Dedifferentiated amniotic fluid mesenchymal stem cell (primary cell): Measurements from ENCODE around the gene ABAT.
"Not testable (repeated sequence)": the region's sequence is repeated elsewhere in the genome, so short reads cannot be mapped to it uniquely, and the experiment has no call there.

Experiments used
- DNase-seq: peaks from one replicate; pipeline ENCODE4 v3.0.0-alpha.2; 2016; ENCODE audit errors: extremely low spot score

The ABAT gene

DNA sequence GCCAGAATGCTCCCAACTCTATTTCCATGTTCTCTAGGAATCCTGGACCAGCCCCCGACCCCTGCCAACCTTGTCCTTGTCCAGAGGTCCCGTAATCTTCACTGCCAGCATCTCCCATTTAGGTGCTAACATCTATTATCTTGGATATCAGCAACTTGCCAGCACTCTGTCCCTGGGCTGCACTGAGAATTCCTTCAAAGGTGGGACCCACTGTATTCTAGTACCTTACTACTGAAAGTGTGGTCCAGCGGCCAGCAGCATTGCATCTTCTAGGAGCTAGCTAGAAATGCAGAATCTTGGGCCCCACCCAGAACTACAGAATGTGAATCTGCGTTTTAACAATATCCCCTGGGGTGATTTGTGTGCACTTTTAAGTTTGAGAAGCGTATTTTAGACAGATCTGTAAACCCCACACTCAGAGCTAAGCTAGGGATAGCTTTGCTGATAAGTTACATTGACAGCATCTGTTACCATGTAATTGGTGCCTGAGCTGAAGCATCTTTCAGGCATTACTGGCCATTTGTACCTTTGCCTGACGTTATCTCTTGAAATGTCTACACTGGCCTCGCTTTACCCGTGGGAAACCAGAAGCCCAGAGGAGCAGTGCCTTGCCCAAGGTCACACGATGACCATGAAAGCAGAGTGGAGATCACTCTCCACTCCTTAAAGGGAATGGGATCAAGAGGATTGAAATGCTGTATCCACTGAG is 8.3 kb downstream of the ABAT start:
- no peak for DNase-seq

GRCh38 chr16:8683640-8684039 is 9.2 kb downstream of the ABAT start:
- DNase-seq = no peak

GRCh38 chr16:8685617-8686016 is 11.2 kb downstream of the ABAT start:
- no peak for DNase-seq

GRCh38 chr16:8686031-8686621 is 11.7 kb downstream of the ABAT start:
- no peak for DNase-seq

DNA sequence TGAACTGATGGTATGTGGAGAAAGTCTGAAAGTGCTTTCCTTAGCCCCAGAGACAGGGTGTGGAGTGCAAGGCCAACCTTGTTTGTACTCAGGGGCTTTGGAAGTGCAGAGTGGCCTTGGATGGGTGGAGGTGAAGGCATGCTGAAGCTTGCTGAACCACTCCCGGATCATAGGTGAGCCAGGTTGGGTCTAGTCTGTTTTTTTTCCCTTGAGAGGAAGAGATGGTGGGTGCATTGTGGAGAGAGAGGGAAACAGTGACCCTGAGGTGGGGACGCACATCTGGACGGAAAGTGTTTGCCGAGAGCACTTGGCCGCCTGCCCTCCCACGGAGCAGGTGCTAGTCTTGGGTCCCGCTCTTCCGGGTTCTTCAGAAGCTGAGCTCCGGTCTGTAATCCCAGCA is 12.5 kb downstream of the ABAT start:
- DNase-seq = no peak

DNA sequence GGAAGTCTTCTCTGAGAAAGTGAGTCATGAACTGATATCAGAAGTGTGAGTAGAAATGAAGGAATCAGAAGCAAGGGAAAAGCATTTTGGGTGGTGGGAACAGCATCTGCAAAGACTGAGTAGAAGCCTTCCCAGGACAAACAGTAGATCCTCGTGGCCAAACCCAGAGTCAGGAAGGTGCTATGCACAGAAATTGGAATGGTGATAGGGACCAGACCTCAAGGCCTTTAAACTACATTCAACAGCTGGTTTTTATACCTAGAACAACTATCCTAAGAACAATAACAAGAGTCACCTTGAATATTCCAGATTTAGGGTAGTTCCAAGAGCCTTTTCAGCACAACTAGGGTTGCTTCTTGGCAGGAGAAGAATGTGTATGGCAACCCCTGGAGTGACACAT is 15.3 kb downstream of the ABAT start:
- no peak for DNase-seq

DNA sequence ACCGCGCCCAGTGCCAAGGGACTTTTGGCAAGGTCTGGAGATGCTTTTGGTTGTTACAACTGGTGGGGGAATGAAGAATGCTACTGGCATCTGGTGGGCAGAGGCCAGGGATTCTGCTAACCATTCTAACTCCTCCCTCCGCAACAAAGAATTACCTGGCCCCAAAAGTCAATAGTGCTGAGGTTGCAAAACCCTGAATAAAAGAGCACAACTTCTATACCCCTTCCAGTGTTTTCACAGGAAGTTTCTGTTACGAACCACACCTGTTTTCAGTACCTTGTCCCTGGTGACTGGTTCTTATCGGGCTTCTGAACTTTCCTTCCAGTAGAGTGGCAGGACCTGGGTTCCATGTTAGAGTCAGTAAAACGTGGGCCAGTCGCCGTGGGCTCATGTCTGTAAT is 17.3 kb downstream of the ABAT start:
- no peak for DNase-seq

DNA sequence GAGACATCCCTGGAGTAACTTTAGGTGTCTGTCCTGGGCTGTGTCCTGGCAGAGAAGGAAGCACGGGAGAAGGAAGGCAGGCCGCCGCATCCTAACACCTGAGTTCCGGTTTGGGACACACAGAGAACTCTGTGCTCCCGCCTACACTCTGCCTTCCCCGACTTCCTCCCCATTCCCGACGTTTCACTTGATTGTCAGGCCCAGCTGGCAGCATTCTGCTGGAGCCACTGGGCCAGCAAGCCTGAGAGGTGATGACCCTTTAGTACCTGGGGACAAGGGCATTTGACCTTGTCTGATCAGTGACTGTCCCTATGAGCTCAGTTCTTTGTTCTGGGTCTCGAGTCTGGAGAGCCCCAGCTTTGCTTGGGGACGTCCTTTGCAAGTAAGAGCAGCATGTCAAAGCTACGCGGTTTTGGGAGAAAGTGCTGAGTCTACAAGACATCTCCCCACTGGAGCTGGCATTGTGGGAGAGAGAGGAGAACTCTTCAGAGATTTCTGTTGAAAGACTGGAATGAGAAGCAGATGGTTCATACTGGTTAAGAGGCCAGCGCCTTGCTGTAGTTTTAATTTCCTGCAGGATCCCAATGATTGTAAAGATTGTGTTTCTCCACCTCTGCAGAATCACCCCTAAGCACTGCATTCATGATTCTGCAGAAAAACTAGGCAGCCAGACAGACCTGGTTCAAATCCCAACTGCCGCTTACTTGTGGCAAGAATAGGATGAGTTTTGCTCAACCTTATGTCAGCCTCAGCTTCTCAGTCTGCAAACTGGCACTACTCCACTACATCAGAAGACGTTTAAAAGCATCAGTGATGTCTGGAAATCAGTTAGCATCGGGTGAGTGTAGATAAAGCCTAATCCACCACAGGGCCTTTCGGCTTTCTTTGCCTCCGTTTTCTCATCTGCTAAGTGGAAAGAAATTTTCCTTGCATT is 20.6 kb downstream of the ABAT start:
- no peak for DNase-seq

DNA sequence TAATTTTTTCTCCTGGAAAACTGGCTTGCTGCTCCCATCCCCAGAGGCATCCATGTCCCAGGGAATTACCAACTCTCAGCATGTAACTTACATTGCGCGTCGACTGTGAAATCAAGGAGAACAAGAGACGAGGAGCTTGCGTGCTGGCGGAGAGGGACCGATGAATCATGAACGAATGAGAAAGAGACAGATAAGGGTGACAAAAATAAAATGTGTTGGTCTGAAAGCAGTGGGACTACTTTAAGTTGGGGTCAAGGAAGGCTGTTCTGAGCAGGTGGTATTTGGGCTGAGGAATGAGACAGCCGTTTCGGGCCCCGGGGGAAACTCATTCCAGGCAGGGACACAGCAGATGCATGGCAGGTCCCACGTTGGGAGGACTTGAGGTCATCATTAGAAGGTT is 22.5 kb downstream of the ABAT start:
- DNase-seq = no peak

GRCh38 chr16:8697965-8698364 is 23.5 kb downstream of the ABAT start:
- no peak for DNase-seq

DNA sequence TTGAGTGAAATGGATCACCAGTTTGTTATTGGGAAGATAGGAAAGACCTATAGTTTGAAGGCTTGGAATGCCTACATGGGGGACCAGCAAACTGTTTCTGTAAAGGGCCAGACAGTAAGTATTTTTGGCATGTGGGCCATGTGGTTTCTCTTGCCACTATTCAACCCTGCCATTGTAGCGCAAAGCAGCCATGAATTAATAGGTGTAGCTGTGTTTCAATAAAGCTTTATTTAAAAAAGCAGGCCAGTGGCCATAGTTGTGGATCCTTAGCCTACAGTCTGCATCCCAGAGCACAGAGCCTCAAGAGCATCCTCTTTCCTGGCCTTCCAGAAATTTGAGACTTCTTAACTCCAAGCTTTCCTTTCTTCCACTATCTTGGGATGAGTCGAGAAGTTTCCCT is 29.3 kb downstream of the ABAT start:
- DNase-seq = no peak

- DNase-seq = no peak
Observed at GRCh38 chr16:8704098-8704497, 29.7 kb downstream of the ABAT start.

DNA sequence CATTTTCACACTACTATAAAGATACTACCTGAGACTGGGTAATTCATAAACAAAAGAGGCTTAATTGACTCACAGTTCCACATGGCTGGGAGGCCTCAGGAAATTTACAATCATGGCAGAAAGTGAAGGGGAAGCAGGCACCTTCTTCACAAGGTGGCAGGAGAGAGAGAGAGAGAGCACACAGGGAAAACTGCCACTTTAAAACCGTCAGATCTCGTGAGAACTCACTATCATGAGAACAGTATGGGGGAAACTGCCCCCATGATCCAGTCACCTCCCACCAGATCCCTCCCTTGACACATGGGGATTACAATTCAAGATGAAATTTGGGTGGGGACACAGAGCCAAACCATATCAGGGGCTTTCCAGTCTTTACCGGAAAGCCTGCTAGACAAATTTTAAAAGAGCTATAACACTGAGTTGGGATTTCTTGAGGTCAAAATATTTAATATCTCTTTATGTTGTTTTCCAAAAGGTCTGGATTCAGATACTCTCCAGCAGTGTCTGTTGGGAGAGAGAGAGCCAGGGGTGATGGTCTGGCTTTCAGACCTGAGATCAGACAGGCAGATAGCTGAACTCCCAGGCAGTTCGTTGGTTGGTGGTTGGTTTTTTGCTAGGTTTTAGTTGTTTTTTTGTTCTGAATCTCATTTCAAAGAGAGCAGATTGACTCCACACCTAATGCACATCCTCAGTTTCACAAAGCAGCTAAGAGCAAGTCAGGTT is 30.8 kb downstream of the ABAT start:
- DNase-seq = not testable (repeated sequence)

DNA sequence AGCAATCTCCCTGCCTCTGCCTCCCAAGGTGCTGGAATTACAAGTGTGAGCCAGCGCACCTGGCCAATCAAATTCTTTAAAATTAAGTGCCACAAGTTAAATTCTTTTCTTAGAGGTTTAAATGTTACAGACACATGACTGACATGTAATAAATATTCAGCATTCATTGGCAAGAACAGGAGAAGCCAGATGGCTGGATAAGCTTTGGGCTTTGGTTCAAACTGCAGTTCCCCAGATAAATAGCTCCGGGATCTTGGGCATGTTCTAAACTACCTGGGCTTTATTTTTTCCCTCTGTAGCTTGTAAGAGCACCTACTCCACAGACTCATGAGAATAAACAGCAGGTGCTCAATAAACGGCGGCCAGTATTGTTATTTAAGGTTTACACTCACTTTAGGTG is 34.1 kb downstream of the ABAT start:
- DNase-seq = no peak

DNA sequence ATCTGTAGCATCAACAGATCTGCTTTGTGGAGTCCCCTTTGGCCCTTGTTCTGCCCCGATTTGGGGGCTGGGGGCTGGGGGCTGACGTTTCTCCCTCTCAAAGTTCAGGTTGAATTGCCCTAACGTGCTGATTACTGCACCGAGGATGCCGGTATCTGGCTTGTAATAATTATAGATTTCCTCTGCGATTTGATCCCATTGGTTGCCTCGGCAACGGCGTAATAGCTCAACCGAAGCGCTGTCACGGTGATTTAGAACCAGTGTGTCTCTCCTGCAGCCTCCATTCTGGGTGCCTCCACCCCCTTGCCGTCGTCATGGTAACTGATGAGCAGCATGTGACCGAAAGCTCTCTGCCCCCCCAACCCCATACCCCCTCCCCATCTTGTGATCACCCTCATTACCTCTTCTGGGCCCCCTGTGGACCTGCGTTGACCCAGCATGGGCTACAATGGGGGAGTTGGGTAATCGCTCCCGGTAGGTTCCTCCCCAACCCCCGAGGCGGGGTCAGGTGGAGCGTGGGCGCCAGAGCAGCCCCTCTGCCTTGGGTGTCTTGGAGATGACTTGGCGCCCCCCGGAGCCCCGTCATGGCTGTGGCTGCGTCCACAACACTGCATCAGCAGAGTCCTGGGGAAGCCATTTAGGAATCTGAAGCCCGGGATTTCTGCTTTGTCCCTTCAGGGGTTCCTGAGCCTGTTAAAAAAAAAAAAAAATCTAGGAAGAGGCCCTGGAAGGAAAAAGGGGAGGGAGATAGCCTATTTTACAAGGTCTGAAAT is 38.4 kb downstream of the ABAT start:
- DNase-seq = no peak

GRCh38 chr16:8713635-8714172 is 39.3 kb downstream of the ABAT start:
- DNase-seq = no peak

DNA sequence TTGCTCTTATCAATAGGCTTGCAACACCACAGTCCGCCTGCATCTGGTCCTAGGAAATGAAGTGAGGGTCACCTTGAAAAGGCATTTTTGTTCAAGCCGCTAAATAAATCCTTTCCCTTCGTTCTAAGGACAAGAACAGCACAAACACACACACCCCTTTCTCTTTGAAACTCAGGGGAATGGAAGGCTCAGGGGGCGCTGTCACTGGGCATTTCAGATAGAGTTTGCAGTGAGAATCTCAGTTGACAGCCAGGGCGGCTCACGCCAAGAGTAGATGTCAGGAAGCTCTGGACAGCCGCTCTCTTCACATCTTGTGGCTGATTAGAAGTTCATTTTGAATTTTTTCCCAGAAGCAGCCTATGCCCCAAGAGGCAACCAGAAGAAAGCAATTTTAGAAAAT is 39.8 kb downstream of the ABAT start:
- DNase-seq = no peak

DNA sequence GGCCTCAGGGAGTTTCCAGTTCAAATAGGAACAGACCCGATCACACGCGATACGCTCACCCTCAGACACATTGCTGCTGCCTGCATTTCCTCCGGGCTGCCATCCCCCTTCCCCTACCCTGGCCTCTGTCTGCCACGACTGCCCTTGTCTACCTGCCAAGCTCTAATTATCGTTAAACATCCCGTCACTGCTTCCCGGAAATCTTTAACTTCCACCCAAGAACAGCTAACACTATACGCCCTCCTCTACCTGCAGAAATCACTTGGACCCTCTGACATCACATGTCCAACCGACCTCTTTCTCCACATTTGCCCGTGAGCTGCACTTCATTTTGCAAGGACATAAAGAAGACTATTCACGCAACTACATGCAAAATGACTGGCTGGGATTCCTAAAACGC is 40.4 kb downstream of the ABAT start:
- DNase-seq = no peak

- DNase-seq = no peak
Observed at GRCh38 chr16:8716052-8716451, 41.6 kb downstream of the ABAT start.

DNA sequence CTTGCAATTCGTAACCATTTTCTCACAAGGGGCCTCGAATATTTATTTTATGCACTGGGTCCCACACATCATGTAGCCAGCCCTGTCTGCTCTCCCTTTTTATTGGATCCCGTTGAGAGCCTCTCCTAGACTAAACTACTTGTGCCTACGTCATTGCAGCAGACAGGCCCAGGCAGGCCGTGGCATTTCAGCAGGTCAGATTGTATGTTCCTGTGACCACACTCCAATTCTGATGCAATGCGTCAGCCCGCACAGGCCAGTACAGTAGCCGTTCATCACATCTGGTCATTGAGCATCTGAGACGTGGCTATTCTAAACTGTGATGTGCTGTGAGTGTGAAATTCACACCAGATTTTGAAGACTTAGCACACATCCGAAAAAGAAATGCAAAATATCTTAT is 42.2 kb downstream of the ABAT start:
- no peak for DNase-seq

DNA sequence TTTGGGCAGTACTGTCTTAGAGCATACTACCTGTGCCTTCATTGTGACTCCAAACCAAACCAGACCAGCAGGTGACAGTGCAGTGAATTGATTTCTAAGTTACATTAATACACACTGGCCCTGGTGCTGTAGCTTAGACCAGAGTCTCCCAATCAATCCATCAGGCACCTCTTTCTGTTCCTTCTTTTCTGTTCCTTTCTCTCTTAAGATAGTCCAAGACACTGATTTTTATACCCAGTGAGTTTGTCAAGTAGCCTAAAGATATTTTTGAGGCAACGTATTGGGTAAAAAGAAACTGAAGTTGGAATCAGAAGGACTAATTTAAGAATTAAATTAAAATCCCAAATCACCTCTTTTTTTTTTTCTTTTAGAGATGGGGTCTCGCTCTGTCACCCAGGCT is 43.1 kb downstream of the ABAT start:
- no peak for DNase-seq
